Uterus (tissue), 2 donors: ENCODE results near the gene OR8D2.

Experiments
- CTCF ChIP-seq, 4 experiments: fragments of 200-600 bp in 2 of 4; fragments of 450-650 bp in 2 of 4; sonication (generic) in 2 of 4; IDR thresholded peaks; one replicate each; pipeline ENCODE4 v1.5.1; 2016 to 2019; ENCODE audit warnings: antibody characterized with exemption in 4 of 4, mild to moderate bottlenecking in 2 of 4, moderate library complexity in 1 of 4
- POLR2A ChIP-seq, 2 donors: fragments of 450-650 bp; IDR thresholded peaks; one replicate each; pipeline ENCODE4 v1.6.1; 2016; ENCODE audit warnings: antibody characterized with exemption in 2 of 2, mild to moderate bottlenecking in 1 of 2, moderate library complexity in 1 of 2

- no peak for TF ChIP-seq CTCF (IDR thresholded peaks at IDR 0.05)
- no peak for TF ChIP-seq POLR2A (IDR thresholded peaks at IDR 0.05)
Observed at GRCh38 chr11:124274000-124274399, 46.0 kb downstream of the OR8D2 start.
